Calu3 (cell line): Measurements from ENCODE around the gene GARS1. TPM values are rescaled to one million over a fixed set of nuclear protein-coding genes. Genes with fewer than 3 reads are reported as not detected.
"Not testable (repeated sequence)": the region's sequence is repeated elsewhere in the genome, so short reads cannot be mapped to it uniquely, and the experiment has no call there.

Experiments
- BruUV-seq: library from RNA; stranded (reverse); fragments of 400-500 nt; replicated peaks from 2 replicates; lab custom pipeline; 2021; lab: Mats Ljungman, UMichigan
- CTCF ChIA-PET: fragments of 300-600 bp; sonication (Branson Sonifier 250); formaldehyde crosslinking; loops from one replicate; lab custom pipeline; 2022; ENCODE audit warnings: antibody characterized with exemption; lab: Charles Lee
- DNase-seq: peaks from one replicate; pipeline ENCODE4 v3.0.0; 2022
- H3K27ac Mint-ChIP-seq: one replicate; pipeline ENCODE4 v1.8.0; 2022; ENCODE audit warnings: mixed read lengths; ENCODE audit not compliant: unreplicated experiment
- H3K27me3 Mint-ChIP-seq: one replicate; pipeline ENCODE4 v1.8.0; 2022; ENCODE audit warnings: mixed read lengths; ENCODE audit not compliant: unreplicated experiment
- H3K36me3 Mint-ChIP-seq: one replicate; pipeline ENCODE4 v1.8.0; 2022; ENCODE audit warnings: mild to moderate bottlenecking, moderate library complexity, mixed read lengths; ENCODE audit not compliant: insufficient read depth, unreplicated experiment
- H3K4me1 Mint-ChIP-seq: one replicate; pipeline ENCODE4 v1.8.0; 2022; ENCODE audit warnings: mild to moderate bottlenecking, low read depth, mixed read lengths; ENCODE audit not compliant: unreplicated experiment
- H3K4me3 Mint-ChIP-seq: one replicate; pipeline ENCODE4 v1.8.0; 2022; ENCODE audit warnings: mild to moderate bottlenecking, low read depth, moderate library complexity, mixed read lengths; ENCODE audit not compliant: unreplicated experiment
- H3K9me3 Mint-ChIP-seq: one replicate; pipeline ENCODE4 v1.8.0; 2022; ENCODE audit warnings: low read depth, mixed read lengths; ENCODE audit not compliant: unreplicated experiment
- CTCF ChIP-seq: fragments of 200-600 bp; IDR thresholded peaks from one replicate; pipeline ENCODE4 v1.8.0; 2022; ENCODE audit warnings: antibody characterized with exemption; ENCODE audit not compliant: unreplicated experiment
- intact Hi-C: fragments of 100-400 bp; cut with micrococcal nuclease; formaldehyde crosslinking; loops from one replicate; pipeline ENCODE4 v1.10.0; 2022; ENCODE audit not compliant: unreplicated experiment
- total RNA-seq: library from RNA; stranded (reverse); gene quantifications from 2 replicates; pipeline ENCODE4 v1.2.3, GENCODE V29; 2022

Gene GARS1
- total RNA-seq, 1 experiment from 2014 or later = 283 TPM

- intact Hi-C loops = no loop called here
- Mint-ChIP-seq H3K27ac (no peak overlapping the region), H3K36me3 (peaks cover 70% of the 10 kb centered on the region), H3K27me3 (no peaks in the 10 kb centered on the region), H3K4me1 (no peaks in the 10 kb centered on the region), H3K4me3 (no peak overlapping the region), H3K9me3 (no peaks in the 10 kb centered on the region)
- TF ChIP-seq CTCF = no peak
- CTCF ChIA-PET = no interaction called here
- no TSS peak for BruUV-seq
- DNase-seq = no peak
Measured at GRCh38 chr7:30634193-30634626, 39.5 kb downstream of the GARS1 start.

GRCh38 chr7:30634634-30635201 lies 40.0 kb downstream of the GARS1 start:
- intact Hi-C loops = no loop called here
- Mint-ChIP-seq H3K36me3 (peaks cover 64% of the 10 kb centered on the region), H3K4me1 (no peaks in the 10 kb centered on the region), H3K4me3 (no peak overlapping the region), H3K27ac (no peak overlapping the region), H3K9me3 (no peaks in the 10 kb centered on the region), H3K27me3 (no peaks in the 10 kb centered on the region)
- TF ChIP-seq CTCF = no peak
- CTCF ChIA-PET = no interaction called here
- no TSS peak for BruUV-seq
- no peak for DNase-seq

- H3K9me3 Mint-ChIP-seq = no peaks in the 10 kb centered on the region
- H3K4me1 Mint-ChIP-seq = no peaks in the 10 kb centered on the region
- BruUV-seq = no TSS peak
- no peak for TF ChIP-seq CTCF
- H3K27ac Mint-ChIP-seq = no peak overlapping the region
- DNase-seq = no peak
- H3K27me3 Mint-ChIP-seq = no peaks in the 10 kb centered on the region
- CTCF ChIA-PET = no interaction called here
- H3K4me3 Mint-ChIP-seq = no peak overlapping the region
- peaks cover 54% of the 10 kb centered on the region for H3K36me3 Mint-ChIP-seq
- intact Hi-C loops = no loop called here
Measured at GRCh38 chr7:30635798-30636197, 41.1 kb downstream of the GARS1 start.

- CTCF ChIA-PET, H3K4me1 Mint-ChIP-seq, DNase-seq, H3K9me3 Mint-ChIP-seq, intact Hi-C loops, H3K27ac Mint-ChIP-seq, H3K4me3 Mint-ChIP-seq, H3K27me3 Mint-ChIP-seq, BruUV-seq: not testable (repeated sequence)
- H3K36me3 Mint-ChIP-seq = peaks cover 45% of the 10 kb centered on the region
Measured at GRCh38 chr7:30642322-30642721, 47.6 kb downstream of the GARS1 start.

GRCh38 chr7:30642789-30643188 lies 48.1 kb downstream of the GARS1 start:
- H3K27ac Mint-ChIP-seq = no peak overlapping the region
- CTCF ChIA-PET = no interaction called here
- TF ChIP-seq CTCF = no peak
- peaks cover 50% of the 10 kb centered on the region for H3K36me3 Mint-ChIP-seq
- no peaks in the 10 kb centered on the region for H3K27me3 Mint-ChIP-seq
- H3K4me3 Mint-ChIP-seq = no peak overlapping the region
- no peaks in the 10 kb centered on the region for H3K9me3 Mint-ChIP-seq
- no TSS peak for BruUV-seq
- intact Hi-C loops = no loop called here
- peaks cover 9% of the 10 kb centered on the region for H3K4me1 Mint-ChIP-seq
- no peak for DNase-seq
